ENCODE results near the gene MT2A.

MT2A gene

GRCh38 chr16:56623637-56624036, 15.3 kb downstream of the MT2A start:
- H3K27me3 ChIP-seq: peaks cover 12% of the 10 kb centered on the region
- no peaks in the 10 kb centered on the region for H3K9me3 ChIP-seq
- TF ChIP-seq CTCF (IDR thresholded peaks at IDR 0.05; ENCODE audit: low read depth, low read length): no peak
- no peak for DNase-seq
- H3K4me1 ChIP-seq: peaks cover 2% of the 10 kb centered on the region; the same call in 1 of the 2 replicates
- no peaks in the 10 kb centered on the region for H3K36me3 ChIP-seq
- H3K4me3 ChIP-seq (ENCODE audit: low read depth, low read length): no peak overlapping the region

GRCh38 chr16:56625140-56625942, 17.0 kb downstream of the MT2A start, which contains the start of gene MT1E:
Gene MT1E (plus strand): TSS chr16:56625781. CDS start chr16:56625852, 71 bp downstream.
- H3K27me3 ChIP-seq: peaks cover 12% of the 10 kb centered on the region
- no peak for DNase-seq
- H3K36me3 ChIP-seq: no peaks in the 10 kb centered on the region
- H3K9me3 ChIP-seq: no peaks in the 10 kb centered on the region
- peaks cover 2% of the 10 kb centered on the region; the same call in 1 of the 2 replicates for H3K4me1 ChIP-seq
- H3K4me3 ChIP-seq (ENCODE audit: low read depth, low read length): no peak within 1 kb of the TSS
- TF ChIP-seq CTCF (IDR thresholded peaks at IDR 0.05; ENCODE audit: low read depth, low read length): no peak

GRCh38 chr16:56625943-56626654, 17.7 kb downstream of the MT2A start:
- H3K9me3 ChIP-seq: no peaks in the 10 kb centered on the region
- H3K27me3 ChIP-seq: peaks cover 13% of the 10 kb centered on the region
- no peak for DNase-seq
- H3K4me3 ChIP-seq (ENCODE audit: low read depth, low read length): no peak overlapping the region
- H3K4me1 ChIP-seq: peaks cover 2% of the 10 kb centered on the region; the same call in 1 of the 2 replicates
- TF ChIP-seq CTCF (IDR thresholded peaks at IDR 0.05; ENCODE audit: low read depth, low read length): no peak
- no peaks in the 10 kb centered on the region for H3K36me3 ChIP-seq

GRCh38 chr16:56626685-56627084, 18.3 kb downstream of the MT2A start:
- Histone ChIP-seq H3K4me3 (ENCODE audit: low read depth, low read length) (no peak overlapping the region), H3K4me1 (peaks cover 2% of the 10 kb centered on the region; the same call in 1 of the 2 replicates), H3K36me3 (no peaks in the 10 kb centered on the region), H3K27me3 (peaks cover 19% of the 10 kb centered on the region), H3K9me3 (no peaks in the 10 kb centered on the region)
- no peak for TF ChIP-seq CTCF (IDR thresholded peaks at IDR 0.05; ENCODE audit: low read depth, low read length)
- DNase-seq: no peak

- Histone ChIP-seq H3K27me3 (peaks cover 37% of the 10 kb centered on the region), H3K36me3 (no peaks in the 10 kb centered on the region), H3K9me3 (no peaks in the 10 kb centered on the region), H3K4me3 (ENCODE audit: low read depth, low read length) (no peak overlapping the region), H3K4me1 (peaks cover 2% of the 10 kb centered on the region; the same call in 1 of the 2 replicates)
- DNase-seq: no peak
- TF ChIP-seq CTCF (IDR thresholded peaks at IDR 0.05; ENCODE audit: low read depth, low read length): no peak
These were observed 20.3 kb downstream of the MT2A start for GRCh38 chr16:56628486-56629350.

All from BE2C (cell line).